ENCODE results near the gene ATG4D.

- TF ChIP-seq CTCF (IDR thresholded peaks at IDR 0.05) (no peak), POLR2A (IDR thresholded peaks at IDR 0.05) (no peak)
These were observed 8.1 kb upstream of the ATG4D start for GRCh38 chr19:10535613-10536012.
